SH-SY5Y (cell line): ENCODE measurements around the gene ZNF688.

ENCODE experiments used
- GATA2 ChIP-seq: IDR thresholded peaks from 2 replicates; pipeline ENCODE4 v1.6.1; 2011; ENCODE audit warnings: mild to moderate bottlenecking, low read depth, low read length
- GATA3 ChIP-seq: IDR thresholded peaks from 2 replicates; pipeline ENCODE4 v1.6.1; 2011; ENCODE audit warnings: low read depth, mild to moderate bottlenecking, low read length, moderate library complexity

The ZNF688 gene

DNA sequence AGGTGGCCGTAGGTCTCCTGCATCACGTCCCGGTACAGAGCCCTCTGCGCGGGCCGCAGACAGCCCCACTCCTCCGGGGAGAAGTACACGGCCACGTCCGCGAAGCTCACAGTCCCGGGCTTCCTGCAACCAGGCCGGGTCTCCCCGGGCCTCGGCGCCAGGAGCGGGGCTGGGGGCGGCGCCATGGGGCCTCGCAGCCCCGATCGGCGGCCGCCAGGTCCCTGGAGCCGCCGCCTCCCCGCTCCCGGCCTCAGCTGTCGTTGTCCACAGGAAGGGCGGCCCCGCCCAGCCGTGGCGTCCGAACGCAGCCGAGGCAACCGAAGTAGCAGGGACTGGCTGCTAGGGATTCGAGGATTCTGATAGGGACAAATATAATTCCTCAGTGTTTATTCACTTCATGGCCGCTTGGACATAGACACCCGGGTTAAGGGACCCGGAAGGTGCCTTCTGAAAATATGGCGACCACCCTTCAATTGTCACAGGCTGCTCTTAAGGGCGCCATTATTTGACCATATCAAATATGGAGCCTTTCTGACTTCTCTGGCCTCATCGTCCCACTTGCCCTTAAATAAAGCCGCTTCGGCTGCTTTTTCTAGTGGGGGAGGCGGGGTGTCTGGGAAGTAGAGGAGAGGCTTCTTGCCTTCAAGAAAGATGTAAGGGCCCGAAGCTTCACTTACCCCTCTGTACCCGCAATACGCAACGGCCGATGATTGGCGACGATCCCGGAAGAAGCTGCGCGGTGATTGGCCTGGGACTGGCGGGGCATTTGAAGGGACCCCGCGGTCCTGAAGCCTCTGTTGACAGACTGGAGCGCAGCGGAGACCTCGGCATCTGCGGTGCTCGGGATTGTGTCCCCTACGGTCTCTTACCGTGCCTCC is at the start of gene ZNF688:
TSS of gene ZNF688 (minus strand) at position 270 of the 878 bp plus-strand sequence. CDS start at position 185, 85 bp downstream.
- TF ChIP-seq GATA2: no peak
- TF ChIP-seq GATA3: no peak

DNA sequence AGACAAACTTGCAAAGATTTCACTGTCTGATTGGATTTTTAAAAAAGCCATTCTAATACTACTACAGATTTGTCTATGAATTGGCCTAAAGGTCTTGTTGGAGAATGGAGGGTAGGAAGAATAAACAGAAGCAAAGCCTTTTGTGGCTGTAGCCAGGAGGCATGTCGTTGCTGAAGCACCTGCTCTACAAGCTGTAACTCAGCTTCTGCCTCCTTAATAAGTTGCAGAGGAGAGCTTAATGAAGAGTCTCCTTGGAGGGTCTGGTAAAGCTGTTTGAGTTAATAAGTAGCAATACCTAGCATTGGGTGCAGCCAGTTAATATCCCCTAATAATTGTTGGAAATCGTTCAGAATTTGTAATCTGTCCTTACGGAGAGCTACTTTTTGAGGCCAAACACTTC is 48.7 kb upstream of the ZNF688 start:
- TF ChIP-seq GATA3 (no peak), GATA2 (no peak)

GRCh38 chr16:30619638-30620037 is 48.1 kb upstream of the ZNF688 start:
- TF ChIP-seq GATA2: no peak
- TF ChIP-seq GATA3: no peak

- TF ChIP-seq GATA2 (no peak), GATA3 (no peak)
These were observed 47.7 kb upstream of the ZNF688 start for GRCh38 chr16:30619202-30619601.

DNA sequence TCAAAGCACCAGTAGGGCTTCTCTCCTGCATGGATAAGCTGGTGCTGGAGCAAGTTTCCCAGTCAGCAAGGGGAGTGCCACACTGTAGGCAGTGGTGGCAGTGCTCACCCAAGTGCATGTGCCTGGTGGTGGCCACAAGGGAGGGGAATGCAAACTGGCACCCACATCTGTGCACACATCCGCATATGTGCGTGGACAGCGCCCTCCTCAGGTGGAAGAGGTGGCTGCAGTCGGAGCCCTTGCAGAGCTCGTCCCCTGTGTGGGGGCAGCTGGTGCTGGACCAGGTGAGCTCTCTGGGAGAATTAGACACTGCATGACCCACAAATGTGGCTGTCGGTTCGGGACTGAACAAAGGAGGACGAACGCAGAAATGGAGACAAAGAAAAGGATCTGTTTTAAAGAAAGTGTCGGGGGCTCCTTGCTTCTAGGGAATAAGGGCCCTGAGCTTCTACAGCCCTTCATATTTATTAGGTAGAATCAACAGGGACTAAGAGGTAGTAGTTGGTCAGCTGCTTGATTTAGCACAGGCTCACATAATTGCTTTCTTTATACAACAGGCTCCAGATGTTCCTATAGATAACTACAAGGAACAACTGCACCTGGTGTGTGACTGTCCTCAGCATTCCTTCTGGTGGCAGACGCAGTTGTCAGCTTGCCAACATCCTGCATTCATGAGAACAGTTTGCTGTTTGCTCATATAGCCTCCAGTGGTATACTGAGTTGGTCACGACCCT is 44.0 kb upstream of the ZNF688 start:
- TF ChIP-seq GATA2 (peak; percentile 69; the same call in 1 of the 2 replicates), GATA3 (no peak)

GRCh38 chr16:30609926-30610839 is 38.7 kb upstream of the ZNF688 start, which contains the start of gene ZNF689:
Gene ZNF689, minus strand, starts transcription at chr16:30610389. Its CDS starts 348 bp downstream, at chr16:30610041.
- TF ChIP-seq GATA3 (no peak), GATA2 (no peak)

GRCh38 chr16:30609002-30609925 is 37.8 kb upstream of the ZNF688 start:
- TF ChIP-seq GATA2 (no peak), GATA3 (no peak)

DNA sequence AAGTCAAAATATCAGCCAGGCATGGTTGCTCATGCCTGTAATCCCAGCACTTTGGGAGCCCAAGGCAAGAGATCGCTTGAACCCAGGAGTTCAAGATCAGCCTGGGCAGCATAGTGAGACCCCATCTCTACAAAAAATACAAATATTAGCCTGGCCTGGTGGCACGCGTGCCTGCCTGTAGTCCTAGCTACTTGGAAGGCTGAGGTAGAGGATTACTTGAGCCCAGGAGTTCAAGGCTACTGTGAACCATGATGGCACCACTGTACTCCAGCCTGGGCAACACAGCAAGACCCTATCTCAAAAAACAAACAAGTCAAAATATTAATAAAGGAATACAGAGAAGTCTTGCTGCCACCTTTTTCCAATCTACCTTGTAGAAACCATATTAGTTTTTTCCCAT is 34.5 kb upstream of the ZNF688 start:
- TF ChIP-seq GATA2 (no peak), GATA3 (no peak)

DNA sequence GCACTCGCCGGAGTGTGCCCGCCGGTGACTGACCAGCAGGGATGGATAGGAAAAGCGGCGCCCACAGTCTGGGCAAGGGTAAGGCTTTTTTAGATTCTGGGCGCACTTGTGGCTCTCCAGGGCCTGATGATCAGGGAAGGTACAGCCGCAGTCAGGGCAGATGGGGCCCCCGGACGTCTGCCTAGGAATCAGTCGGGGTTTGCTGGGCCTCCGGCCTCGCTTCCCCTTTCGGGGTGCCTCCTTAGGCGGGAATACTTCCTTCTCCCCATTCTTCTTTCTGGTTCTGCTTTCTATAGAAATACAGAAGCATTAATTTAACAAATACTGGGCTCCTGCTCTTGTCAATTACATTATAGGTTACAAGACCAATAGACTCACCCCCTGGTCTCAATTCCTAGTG is 33.6 kb upstream of the ZNF688 start:
- TF ChIP-seq GATA2: no peak

GRCh38 chr16:30604316-30604947 is 32.9 kb upstream of the ZNF688 start:
- TF ChIP-seq GATA2 (no peak), GATA3 (no peak)

DNA sequence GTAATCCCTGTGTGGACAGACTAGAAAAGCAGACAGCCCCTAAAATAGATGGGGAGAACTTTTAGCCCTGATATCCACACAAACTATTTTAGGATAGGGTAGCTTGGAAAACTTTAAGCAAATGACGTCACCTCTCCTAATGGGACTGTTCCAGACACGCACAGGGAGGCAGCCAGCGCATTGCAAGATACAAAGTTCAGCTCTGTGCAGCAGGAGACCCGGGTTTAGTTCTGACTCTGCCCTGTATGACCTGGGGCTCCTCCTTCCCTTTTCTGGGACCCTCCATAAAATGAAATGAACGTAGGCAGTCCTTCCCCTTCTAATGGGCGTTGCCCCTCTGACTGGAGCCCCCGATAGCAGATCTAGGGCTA is 32.4 kb upstream of the ZNF688 start:
- TF ChIP-seq GATA2: no peak
- TF ChIP-seq GATA3: no peak

GRCh38 chr16:30602616-30603277 is 31.2 kb upstream of the ZNF688 start:
- TF ChIP-seq GATA2 (no peak), GATA3 (no peak)
